GM19468 (cell line): ENCODE measurements around the gene L3MBTL4.
"Not testable (repeated sequence)": the region's sequence is repeated elsewhere in the genome, so short reads cannot be mapped to it uniquely, and the experiment has no call there.

Source experiments
- ATAC-seq: cut with Tn5 transposase; IDR thresholded peaks from one replicate; pipeline ENCODE4 v1.9.1; 2021; ENCODE audit warnings: mild to moderate bottlenecking, moderate library complexity, moderate number of reproducible peaks; ENCODE audit not compliant: unreplicated experiment; ENCODE audit errors: extremely low read depth

Gene L3MBTL4

DNA sequence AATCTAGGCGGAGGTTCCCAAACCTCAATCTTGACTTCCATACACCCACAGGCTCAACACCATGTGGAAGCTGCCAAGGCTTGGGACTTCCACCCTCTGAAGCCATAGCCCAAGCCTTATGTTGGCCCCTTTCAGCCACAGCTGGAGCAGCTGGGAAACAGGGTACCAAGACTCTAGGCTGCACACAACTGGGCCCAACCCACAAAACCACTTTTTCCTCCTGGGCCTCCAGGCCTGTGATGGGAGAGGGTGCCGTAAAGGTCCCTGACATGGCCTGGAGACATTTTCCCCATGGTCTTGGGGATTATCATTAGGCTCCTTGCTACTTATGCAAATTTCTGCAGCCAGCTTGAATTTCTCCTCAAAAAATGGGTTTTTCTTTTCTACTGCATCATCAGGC, 279.7 kb downstream of the L3MBTL4 start:
- ATAC-seq, result not testable (repeated sequence)

DNA sequence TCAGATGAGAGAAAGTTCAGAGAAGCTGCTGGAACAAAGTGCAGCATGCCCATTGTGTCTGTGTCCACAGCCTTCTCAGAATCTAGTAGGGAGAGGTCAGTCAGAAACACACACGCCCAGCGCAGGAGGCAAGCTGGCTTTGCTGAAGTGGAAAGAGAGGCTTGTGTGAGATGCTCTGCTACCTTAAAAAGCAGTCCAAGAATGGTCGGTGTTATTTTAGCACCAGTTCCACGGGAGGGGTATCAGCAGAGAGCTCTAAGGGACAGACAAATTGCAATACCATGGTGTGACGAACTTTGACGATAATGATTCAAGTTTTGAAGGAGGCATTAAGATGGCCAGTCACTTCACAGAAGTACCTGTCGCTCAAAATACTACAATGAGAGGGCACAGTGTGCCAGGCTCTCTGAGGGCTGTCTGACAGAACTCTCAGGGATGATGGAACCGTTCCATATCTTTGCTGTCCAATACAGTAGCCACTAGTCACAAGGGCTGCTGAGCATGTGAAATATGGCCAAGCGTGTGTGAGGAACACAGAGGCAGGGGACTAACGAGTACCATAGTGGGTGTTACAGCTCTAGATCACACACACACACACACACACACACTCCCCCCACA, 281.9 kb downstream of the L3MBTL4 start:
- ATAC-seq, result no peak

- ATAC-seq, result no peak
These were observed 293.9 kb downstream of the L3MBTL4 start for GRCh38 chr18:6120820-6121279.

DNA sequence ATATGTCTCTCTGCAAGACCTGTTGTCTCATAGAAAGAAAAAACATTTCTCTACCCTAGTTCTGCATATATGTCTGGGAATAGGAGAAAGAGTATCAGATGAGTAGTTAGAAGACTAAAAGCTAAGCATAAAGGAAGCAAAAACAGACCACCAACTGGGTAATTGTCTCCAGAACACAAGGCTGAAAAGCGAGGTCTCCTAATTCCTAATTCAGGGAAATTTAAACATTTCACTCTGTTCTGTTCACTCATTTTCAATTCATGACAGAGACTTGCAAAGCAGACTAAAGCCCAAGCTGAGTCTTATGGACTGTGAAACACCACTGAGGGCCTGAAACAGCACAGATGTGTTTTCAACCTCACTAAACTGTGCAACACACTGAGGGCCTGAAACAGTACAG, 294.9 kb downstream of the L3MBTL4 start:
- no peak for ATAC-seq

GRCh38 chr18:6118080-6118479, 296.6 kb downstream of the L3MBTL4 start:
- ATAC-seq, result no peak

GRCh38 chr18:6115710-6116109, 299.0 kb downstream of the L3MBTL4 start:
- no peak for ATAC-seq

- ATAC-seq, result no peak
These were observed 301.1 kb downstream of the L3MBTL4 start for GRCh38 chr18:6113650-6114049.

DNA sequence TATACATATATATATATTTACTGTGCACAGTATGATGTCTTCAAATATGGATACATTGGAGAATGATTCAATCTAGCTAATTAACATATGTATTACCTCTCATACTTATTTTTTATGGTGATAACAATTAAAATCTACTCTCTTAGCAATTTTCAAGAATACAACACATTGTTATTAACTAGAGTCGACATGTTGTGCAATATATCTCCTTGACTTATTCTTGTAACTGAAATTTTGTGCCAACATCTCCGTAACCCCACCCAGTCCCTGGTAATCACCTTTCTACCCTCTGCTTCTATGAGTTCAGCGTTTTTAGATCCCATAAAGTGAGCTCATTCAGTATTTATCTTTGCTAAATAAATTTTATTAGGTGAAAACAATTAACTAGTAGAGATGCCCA, 303.0 kb downstream of the L3MBTL4 start:
- no peak for ATAC-seq

GRCh38 chr18:6109743-6110142, 305.0 kb downstream of the L3MBTL4 start:
- ATAC-seq, result no peak

DNA sequence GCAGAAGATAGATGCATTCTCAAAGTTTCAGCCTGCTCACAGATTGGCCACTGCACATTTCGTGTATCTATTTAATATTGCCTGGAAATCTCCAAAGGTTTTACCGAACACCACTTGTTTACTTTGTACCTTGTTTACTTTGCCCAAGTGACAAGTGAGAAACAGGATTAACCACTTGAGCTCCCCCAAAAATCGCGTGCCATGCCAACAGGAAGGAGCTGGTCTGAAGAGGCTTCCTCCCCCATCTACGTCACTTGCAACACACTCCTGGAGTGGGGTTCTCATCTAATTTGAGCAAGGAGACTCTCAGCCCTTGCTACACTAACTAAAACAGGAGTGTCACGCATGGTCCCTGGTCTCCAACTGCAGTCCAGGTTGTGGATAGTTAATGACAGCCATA, 306.9 kb downstream of the L3MBTL4 start:
- ATAC-seq, result no peak

DNA sequence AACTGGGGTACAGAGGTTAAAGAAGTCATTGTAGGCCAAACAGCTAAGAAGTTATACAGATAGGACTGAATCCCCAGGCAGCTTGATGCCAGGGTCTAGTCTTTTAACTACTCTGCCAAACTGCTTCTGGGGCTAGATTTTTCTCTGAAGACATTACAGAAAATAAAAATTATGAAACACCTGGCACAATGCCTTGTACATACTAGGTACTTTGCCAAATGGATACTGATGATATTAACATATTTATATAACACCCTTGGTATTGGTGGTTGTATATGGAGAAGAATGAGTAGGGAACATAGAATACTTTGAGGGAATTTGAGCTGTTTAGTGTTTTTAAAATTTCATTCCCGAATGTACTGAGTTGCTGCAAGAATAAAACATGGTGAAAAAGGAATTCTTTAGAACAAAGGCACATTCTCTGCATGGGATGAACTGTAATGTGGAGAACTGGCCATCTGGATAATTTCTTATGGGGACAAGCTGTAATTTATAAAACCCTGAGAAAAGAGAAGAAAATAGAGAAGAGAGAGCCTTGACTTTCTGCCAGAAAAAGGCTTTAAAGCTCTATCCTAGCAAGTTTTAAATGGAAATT, 308.5 kb downstream of the L3MBTL4 start:
- no peak for ATAC-seq

GRCh38 chr18:6103741-6104140, 311.0 kb downstream of the L3MBTL4 start:
- ATAC-seq, result no peak

GRCh38 chr18:6096730-6097129, 318.0 kb downstream of the L3MBTL4 start:
- no peak for ATAC-seq

GRCh38 chr18:6088432-6088831, 326.3 kb downstream of the L3MBTL4 start:
- no peak for ATAC-seq

- no peak for ATAC-seq
These were observed 328.0 kb downstream of the L3MBTL4 start for GRCh38 chr18:6086731-6087130.

- no peak for ATAC-seq
These were observed 335.3 kb downstream of the L3MBTL4 start for GRCh38 chr18:6079406-6079805.

DNA sequence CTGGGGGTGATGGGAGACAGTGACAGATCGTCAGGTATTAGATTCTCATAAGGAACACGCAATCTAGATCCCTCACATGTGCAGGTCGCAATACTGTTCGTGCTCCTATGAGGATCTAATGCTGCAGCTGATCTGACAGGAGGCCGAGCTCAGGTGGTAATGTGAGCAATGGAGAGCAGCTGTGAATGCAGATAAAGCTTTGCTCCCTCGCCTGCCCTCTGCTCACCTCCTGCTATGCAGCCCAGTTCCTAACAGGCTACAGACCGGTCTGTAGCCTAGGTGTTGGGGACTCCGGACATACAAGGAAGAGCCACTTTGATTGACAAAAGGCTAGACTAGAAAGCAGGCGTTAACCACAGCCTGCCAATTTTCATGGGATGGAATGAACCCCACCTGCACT, 335.8 kb downstream of the L3MBTL4 start:
- ATAC-seq, result no peak

DNA sequence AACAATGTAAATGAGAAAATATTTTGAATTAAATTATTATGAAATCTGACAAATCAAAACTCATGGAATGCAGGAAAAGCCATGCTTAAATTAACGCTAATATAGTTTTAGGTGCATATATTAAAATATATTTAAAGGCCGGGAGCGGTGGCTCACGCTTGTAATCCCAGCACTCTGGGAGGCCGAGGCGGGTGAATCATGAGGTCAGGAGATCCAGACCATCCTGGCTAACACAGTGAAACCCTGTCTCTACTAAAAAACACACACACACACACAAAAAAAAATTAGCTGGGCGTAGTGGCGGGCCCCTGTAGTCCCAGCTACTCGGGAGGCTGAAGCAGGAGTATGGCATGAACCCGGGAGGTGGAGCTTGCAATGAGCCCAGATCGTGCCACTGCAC, 342.3 kb downstream of the L3MBTL4 start:
- not testable (repeated sequence) for ATAC-seq

DNA sequence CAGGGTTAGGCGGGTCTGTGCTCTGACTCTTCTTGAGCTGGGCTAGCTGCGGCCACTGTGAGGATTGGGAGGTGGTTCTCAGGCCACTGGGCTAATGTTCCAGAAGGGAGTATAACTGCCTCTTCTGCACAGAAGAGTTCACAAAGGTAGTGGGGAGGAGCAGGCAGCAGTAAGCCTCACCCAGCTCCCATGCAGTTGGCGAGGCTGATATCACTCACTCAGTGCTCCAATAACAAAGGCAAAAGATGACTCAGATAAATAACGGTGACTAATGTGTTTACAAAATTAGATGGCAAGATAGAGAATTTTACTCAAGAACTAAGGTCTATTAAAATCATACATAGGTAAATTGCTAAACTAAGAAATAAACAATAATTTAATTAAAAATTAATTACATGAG, 345.2 kb downstream of the L3MBTL4 start:
- no peak for ATAC-seq

DNA sequence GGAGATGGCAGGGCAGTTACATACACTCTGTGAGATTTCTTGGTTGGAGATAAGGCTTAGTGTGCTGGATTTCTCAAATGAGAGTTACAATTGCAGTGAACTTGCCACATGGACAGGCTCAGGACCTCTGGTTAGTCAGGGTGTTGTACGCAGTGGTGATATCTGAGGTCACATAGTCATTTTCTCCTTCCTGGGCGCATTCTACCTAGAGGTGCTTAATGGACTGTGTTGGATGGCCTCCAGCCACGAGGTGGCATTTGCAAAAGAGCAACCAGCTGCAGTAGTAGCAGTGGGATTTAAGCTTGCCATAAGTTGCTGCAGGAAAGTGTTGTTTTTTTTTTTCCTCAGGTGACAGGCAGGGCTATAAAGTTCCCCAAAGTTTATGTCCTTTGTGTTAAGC, 345.6 kb downstream of the L3MBTL4 start:
- no peak for ATAC-seq

GRCh38 chr18:6060149-6060548, 354.6 kb downstream of the L3MBTL4 start:
- ATAC-seq, result no peak

DNA sequence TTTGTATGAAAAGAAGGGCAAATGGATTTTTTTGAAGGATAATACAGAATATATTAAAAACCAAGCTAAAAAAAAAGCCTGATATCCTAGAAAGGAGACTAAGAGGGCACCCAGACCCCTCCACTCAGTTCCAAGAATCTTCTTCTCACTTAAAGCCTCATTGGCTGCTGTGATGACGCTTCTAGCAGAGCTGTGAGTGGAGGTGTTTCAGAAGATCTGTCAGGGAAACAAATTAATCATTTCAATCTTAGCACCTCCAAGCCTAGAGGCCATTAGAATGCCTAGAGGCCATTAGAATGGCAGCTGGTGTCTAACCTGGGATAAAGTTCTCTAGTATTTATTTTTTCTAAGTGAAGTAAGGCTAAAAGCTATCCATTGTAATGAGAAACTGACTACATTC, 355.2 kb downstream of the L3MBTL4 start:
- no peak for ATAC-seq
